ENCODE measurements around the gene OTOG.

The OTOG gene

DNA sequence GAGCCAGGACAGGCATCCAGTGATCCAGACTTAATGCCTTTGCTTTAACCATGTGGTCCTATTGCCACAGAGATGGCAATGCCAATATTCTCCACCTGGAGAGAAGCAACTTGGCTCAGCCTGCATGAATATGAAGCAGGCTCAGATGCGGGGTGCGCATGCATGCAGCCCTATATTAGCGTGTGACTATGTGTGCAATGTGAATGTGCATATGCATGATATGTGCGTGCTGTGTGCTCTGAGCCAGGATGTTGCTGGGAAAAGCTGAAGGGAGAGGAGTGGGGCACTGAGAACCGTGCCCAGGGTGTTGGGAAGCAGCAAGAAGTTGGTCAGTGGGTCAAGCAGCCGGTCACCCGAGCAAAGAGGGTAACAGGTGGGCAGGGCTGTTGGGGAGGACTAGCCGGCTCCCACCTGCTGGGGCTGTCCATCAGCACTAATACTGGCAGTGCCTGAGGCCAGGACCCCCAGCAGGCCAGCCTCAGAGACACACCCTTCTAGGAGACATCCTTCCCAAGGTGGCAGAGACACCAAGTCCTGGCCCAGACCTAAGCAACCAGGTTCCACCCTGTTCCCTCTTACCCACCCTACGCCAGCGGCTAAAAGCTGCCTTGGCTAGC lies 147.5 kb downstream of the OTOG start:
- Histone ChIP-seq H3K36me3 (ENCODE audit: control insufficient read depth, low read length) (no peaks in the 10 kb centered on the region), H3F3A (ENCODE audit: control insufficient read depth, insufficient read depth) (no peaks in the 10 kb centered on the region), H3K4me1 (ENCODE audit: control insufficient read depth, low read length) (no peaks in the 10 kb centered on the region), H4K20me1 (ENCODE audit: control insufficient read depth, insufficient read depth, low read depth, low read length) (no peaks in the 10 kb centered on the region), H3K79me2 (ENCODE audit: control insufficient read depth, low read length) (no peaks in the 10 kb centered on the region), H3K27me3 (ENCODE audit: control insufficient read depth, low read length) (peaks cover 11% of the 10 kb centered on the region; the same call in 1 of the 2 replicates), H3K9me2 (replicated peaks; ENCODE audit: control insufficient read depth, low read length) (no peaks in the 10 kb centered on the region), H3K9me3 (ENCODE audit: control insufficient read depth, insufficient read depth, low read length) (no peaks in the 10 kb centered on the region), H3K4me3 (ENCODE audit: low read length) (no peak overlapping the region), H3K4me2 (ENCODE audit: low read length) (no peak overlapping the region), H3K27ac (ENCODE audit: low read depth, low read length) (no peak overlapping the region)
- TF ChIP-seq CTCF (IDR thresholded peaks at IDR 0.05; ENCODE audit: low read depth, low read length, poor library complexity, severe bottlenecking) (no peak), EZH2phosphoT487 (IDR thresholded peaks at IDR 0.05; ENCODE audit: borderline replicate concordance, low read length) (no peak)

DNA sequence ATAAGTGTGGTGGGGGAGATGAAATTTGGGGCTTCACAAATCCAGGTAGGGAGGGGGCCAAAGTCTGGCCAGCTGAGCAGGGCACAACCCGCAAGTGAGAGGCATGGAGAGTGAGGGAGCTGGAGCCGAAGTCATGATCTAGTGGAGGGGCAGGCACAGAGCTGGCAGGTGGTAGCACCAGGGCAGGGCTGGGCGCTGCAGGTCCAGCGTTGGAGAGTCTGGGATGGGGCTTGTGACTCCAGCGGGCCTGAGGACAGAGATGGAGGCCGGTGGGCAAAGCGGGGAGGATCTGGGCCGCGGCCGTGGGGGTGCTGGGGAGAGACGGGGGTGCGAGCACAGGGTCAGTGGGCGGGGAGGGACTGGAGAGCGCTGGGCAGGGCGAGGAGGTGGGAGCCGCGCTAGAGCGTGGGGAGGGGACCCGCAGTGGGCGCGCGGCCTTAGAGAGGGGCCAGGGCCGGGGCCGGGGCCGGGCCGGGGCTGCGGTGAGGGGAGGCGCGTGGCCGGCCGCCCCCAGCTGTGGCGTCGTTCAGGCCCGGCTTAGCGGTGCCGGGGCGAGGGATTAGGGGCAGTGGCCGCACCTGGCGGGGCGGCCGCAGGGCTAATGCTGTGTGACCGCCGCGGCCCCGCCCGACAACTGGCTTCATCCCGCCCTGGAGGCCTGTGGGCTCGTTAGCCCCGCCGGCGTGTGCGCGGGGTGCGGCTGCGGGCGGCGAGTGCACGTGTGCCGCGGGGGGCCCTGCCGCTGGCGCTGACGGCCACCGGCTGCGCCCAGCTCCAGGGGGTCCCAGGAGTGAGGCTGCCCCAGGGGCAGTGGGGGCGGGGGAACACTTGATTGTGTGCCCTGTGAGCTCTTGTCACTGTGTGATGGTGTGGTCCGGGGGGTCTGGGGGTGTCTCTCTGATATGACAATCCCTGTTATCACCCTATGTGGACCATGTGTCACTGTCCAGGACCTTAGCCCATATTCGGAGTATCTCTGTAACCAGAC lies 148.7 kb downstream of the OTOG start:
- Histone ChIP-seq H3K4me1 (ENCODE audit: control insufficient read depth, low read length) (no peaks in the 10 kb centered on the region), H3F3A (ENCODE audit: control insufficient read depth, insufficient read depth) (no peaks in the 10 kb centered on the region), H3K27ac (ENCODE audit: low read depth, low read length) (no peak overlapping the region), H4K20me1 (ENCODE audit: control insufficient read depth, insufficient read depth, low read depth, low read length) (no peaks in the 10 kb centered on the region), H3K9me3 (ENCODE audit: control insufficient read depth, insufficient read depth, low read length) (no peaks in the 10 kb centered on the region), H3K4me2 (ENCODE audit: low read length) (no peak overlapping the region), H3K4me3 (ENCODE audit: low read length) (no peak overlapping the region), H3K9me2 (replicated peaks; ENCODE audit: control insufficient read depth, low read length) (no peaks in the 10 kb centered on the region), H3K79me2 (ENCODE audit: control insufficient read depth, low read length) (no peaks in the 10 kb centered on the region), H3K36me3 (ENCODE audit: control insufficient read depth, low read length) (no peaks in the 10 kb centered on the region), H3K27me3 (ENCODE audit: control insufficient read depth, low read length) (peaks cover 7% of the 10 kb centered on the region; the same call in 1 of the 2 replicates)
- TF ChIP-seq EZH2phosphoT487 (IDR thresholded peaks at IDR 0.05; ENCODE audit: borderline replicate concordance, low read length) (no peak), CTCF (IDR thresholded peaks at IDR 0.05; ENCODE audit: low read depth, low read length, poor library complexity, severe bottlenecking) (no peak)

DNA sequence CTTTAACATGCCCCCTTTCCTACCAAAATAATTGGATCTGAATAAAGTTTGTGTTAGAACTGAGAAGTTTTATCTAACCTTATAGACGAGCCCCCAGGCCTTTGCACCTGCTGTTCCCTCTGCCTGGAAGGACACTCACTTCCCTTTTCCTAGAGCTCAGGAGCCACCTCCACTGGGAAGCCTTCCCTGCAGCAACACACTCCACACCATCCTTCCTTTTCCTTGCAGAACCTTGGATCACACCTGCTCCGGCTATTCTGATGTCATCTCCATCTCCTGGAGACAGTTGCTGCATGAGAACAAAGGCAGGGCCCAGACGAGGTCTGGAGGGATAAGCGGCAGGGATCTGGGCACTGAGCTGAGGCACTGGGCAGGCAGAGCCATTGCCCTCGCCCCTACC lies 149.7 kb downstream of the OTOG start:
- Histone ChIP-seq H3K4me3 (ENCODE audit: low read length) (no peak overlapping the region), H3K4me2 (ENCODE audit: low read length) (no peak overlapping the region), H3K9me3 (ENCODE audit: control insufficient read depth, insufficient read depth, low read length) (no peaks in the 10 kb centered on the region), H3K9me2 (replicated peaks; ENCODE audit: control insufficient read depth, low read length) (no peaks in the 10 kb centered on the region), H3F3A (ENCODE audit: control insufficient read depth, insufficient read depth) (no peaks in the 10 kb centered on the region), H3K4me1 (ENCODE audit: control insufficient read depth, low read length) (no peaks in the 10 kb centered on the region), H3K79me2 (ENCODE audit: control insufficient read depth, low read length) (no peaks in the 10 kb centered on the region), H3K36me3 (ENCODE audit: control insufficient read depth, low read length) (no peaks in the 10 kb centered on the region), H4K20me1 (ENCODE audit: control insufficient read depth, insufficient read depth, low read depth, low read length) (no peaks in the 10 kb centered on the region), H3K27me3 (ENCODE audit: control insufficient read depth, low read length) (peaks cover 4% of the 10 kb centered on the region; the same call in 1 of the 2 replicates), H3K27ac (ENCODE audit: low read depth, low read length) (no peak overlapping the region)
- TF ChIP-seq CTCF (IDR thresholded peaks at IDR 0.05; ENCODE audit: low read depth, low read length, poor library complexity, severe bottlenecking) (no peak), EZH2phosphoT487 (IDR thresholded peaks at IDR 0.05; ENCODE audit: borderline replicate concordance, low read length) (no peak)

Data from DOHH2 (cell line).